SH-SY5Y (cell line): ENCODE measurements around the gene SHMT1.

Experiments used
- GATA2 ChIP-seq: IDR thresholded peaks from 2 replicates; pipeline ENCODE4 v1.6.1; 2011; ENCODE audit warnings: mild to moderate bottlenecking, low read depth, low read length
- GATA3 ChIP-seq: IDR thresholded peaks from 2 replicates; pipeline ENCODE4 v1.6.1; 2011; ENCODE audit warnings: low read depth, mild to moderate bottlenecking, low read length, moderate library complexity

DNA sequence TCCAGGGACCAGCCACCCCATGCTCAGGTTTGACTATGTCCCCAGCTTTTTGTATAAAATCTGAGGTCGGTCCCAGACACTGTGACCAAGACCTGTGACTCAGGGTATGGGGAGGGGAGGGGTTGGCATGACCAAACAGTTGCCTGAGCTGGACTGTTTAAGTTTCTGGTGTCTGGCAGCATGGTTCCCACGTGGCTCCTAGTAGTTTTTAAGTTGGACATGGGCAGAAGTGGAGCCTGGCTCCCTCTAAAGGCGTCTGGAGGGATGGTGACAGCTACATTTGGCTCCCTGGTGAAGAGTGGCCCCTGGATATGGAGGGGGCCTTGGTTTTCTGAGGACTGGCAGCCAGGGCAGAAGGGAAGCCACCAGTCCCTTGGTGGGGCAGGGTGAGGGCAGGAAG lies 40.3 kb downstream of the SHMT1 start:
- no peak for TF ChIP-seq GATA2
- no peak for TF ChIP-seq GATA3
